ENCODE results near the gene IL33. TPM values are rescaled to one million over a fixed set of nuclear protein-coding genes. Genes with fewer than 3 reads are reported as not detected.
A peak's percentile ranks its signal among the peaks of the same experiment; 100 is the strongest.

The IL33 gene
- total RNA-seq, 4 donors from 2014 or later = 2.2 to 25.1 (median 6.3) TPM

DNA sequence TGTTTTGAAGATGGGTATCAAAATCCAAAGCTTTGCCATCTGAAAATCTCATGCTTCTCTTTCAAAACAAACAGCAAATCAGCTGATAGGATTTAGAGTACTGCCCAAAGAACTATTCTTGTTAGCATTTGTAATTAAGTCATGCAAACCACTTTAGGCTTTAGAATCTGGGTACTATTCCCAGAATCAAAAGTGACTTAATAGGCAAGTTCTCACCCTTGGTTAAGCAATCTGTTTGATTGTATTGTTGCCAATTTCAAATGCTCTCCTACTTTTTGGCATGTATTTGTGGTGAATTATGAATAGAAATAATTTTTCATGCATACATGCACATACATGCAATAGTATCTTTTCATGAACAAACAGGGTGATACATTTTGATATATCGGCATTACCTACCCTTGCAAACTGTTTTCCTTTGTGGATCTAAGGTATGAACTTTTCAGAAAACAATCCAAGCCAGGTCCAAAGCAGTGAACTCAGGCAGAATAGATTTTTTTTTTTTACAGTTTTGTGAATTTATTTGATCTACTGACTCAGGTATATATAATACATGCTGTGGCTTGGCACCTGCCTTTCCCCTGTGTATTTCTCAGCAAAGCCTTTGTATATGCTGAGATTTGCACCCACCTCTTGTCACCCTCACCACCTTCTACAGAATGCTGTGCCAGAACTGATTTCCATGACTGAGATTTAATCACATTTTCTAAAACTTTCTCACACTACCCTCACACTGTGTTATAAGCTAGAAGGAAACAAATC, 9.0 kb downstream of the IL33 start:
- intact Hi-C loops (cut with DNase I; ENCODE audit: low total_unique reads) (loop anchor here (5.0 kb wide), 1 partner anchor 628 kb away; no protein-coding TSS in a partner anchor), in situ Hi-C loops (cut with MboI; ENCODE audit: low pct_ligation_motif_present in 1 of 4, low pct_unique_long_range_greater_than_20kb in 1 of 4, low sequenced_read_pairs in 3 of 4) (no loop called here)
- no peaks in the 10 kb centered on the region for H3K27me3 ChIP-seq
- H3K4me3 ChIP-seq = no peak overlapping the region
- H3K27ac ChIP-seq = peak overlapping the region in 1 of 4 donors; percentile 41
- 98 to 100% methylated on average over 1 of the region's 1 CpG for WGBS, 2 donors (ENCODE audit: low coverage in 1 of 2)
- no peaks in the 10 kb centered on the region for H3K9me3 ChIP-seq
- peaks cover 6 to 21% (median 12%) of the 10 kb centered on the region in 4 donors for H3K4me1 ChIP-seq
- H3K36me3 ChIP-seq = no peaks in the 10 kb centered on the region
- DNase-seq = no peak
- TF ChIP-seq POLR2A (IDR thresholded peaks at IDR 0.05) (no peak), POLR2AphosphoS5 (IDR thresholded peaks at IDR 0.05) (no peak), EP300 (IDR thresholded peaks at IDR 0.05; ENCODE audit: low read depth) (no peak)
- TF ChIP-seq, protein P1, sequence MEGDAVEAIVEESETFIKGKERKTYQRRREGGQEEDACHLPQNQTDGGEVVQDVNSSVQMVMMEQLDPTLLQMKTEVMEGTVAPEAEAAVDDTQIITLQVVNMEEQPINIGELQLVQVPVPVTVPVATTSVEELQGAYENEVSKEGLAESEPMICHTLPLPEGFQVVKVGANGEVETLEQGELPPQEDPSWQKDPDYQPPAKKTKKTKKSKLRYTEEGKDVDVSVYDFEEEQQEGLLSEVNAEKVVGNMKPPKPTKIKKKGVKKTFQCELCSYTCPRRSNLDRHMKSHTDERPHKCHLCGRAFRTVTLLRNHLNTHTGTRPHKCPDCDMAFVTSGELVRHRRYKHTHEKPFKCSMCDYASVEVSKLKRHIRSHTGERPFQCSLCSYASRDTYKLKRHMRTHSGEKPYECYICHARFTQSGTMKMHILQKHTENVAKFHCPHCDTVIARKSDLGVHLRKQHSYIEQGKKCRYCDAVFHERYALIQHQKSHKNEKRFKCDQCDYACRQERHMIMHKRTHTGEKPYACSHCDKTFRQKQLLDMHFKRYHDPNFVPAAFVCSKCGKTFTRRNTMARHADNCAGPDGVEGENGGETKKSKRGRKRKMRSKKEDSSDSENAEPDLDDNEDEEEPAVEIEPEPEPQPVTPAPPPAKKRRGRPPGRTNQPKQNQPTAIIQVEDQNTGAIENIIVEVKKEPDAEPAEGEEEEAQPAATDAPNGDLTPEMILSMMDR (IDR thresholded peaks at IDR 0.05) = no peak

DNA sequence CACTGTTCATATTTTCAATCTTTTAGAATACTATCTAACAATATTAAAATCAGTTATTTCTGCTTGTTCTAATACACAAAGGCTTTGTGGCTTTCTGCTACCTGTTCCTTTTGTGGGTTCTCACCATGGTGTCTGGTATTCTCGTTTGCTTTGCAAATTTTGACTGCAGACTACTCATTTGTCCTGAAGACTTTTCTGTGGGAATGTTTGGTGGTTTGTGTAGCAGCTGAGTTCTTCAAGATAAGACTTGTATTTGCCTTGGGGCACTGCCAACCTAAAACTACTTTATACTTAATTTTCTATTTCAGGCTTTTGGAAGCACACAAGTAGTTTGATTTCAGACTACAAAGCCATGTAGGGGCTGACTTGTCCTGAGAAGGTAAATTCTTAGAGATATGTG, 11.1 kb downstream of the IL33 start:
- intact Hi-C loops (cut with DNase I; ENCODE audit: low total_unique reads) (no loop called here), in situ Hi-C loops (cut with MboI; ENCODE audit: low pct_ligation_motif_present in 1 of 4, low pct_unique_long_range_greater_than_20kb in 1 of 4, low sequenced_read_pairs in 3 of 4) (no loop called here)
- Histone ChIP-seq H3K9me3 (no peaks in the 10 kb centered on the region), H3K4me3 (no peak overlapping the region), H3K27me3 (no peaks in the 10 kb centered on the region), H3K36me3 (no peaks in the 10 kb centered on the region), H3K27ac (no peak overlapping the region), H3K4me1 (peaks cover 6 to 31% (median 23%) of the 10 kb centered on the region in 4 donors)
- no peak for DNase-seq
- WGBS, 2 donors (ENCODE audit: low coverage in 1 of 2) = 7 to 11% methylated on average over 1 of the region's 1 CpG
- no peak for TF ChIP-seq POLR2A (IDR thresholded peaks at IDR 0.05)
- TF ChIP-seq, protein P1 (IDR thresholded peaks at IDR 0.05) = no peak
- TF ChIP-seq POLR2AphosphoS5 (IDR thresholded peaks at IDR 0.05) = no peak
- no peak for TF ChIP-seq EP300 (IDR thresholded peaks at IDR 0.05; ENCODE audit: low read depth)

DNA sequence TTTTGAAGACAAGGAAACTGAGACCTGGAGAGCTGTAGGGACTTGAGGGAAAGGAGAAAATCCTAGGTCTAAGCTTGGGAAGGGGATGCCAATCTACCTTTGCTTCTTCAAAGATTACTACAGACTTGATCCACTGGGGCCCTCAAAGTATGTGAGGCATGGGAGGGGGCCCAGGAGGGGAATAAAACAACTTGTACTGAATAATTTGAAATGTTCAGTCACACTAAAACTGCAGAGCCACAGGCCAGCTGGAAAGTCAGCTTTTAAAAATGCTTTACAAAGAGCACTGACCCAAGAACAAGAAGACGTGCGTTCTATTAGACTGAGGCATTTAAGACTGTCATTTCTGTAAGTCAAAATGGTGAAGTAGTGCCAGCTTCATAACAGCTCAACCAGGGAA, 13.6 kb downstream of the IL33 start:
- H3K27ac ChIP-seq = no peak overlapping the region
- 50% methylated on average over 2 of the region's 2 CpGs for WGBS, 2 donors (ENCODE audit: low coverage in 1 of 2)
- intact Hi-C loops (cut with DNase I; ENCODE audit: low total_unique reads) = no loop called here

DNA sequence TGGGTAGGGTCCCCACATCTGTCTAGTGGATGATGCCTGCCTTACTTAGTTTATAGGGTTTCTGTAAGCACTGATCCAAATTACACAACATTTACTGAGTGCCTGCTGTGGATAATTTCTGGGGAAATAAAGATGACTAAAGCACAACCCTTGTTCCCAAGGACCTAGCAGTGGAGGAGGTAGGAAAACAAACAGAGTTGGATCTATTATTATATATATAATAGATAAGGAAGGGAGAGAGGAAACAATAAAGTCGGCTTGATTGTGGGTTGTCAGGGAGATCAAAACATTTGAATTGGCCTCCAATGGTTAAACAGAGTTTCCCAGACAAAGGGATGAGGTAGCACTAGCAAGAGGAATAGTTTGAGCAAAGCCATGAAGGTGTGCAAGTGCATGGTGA, 14.0 kb downstream of the IL33 start:
- Histone ChIP-seq H3K27me3 (no peaks in the 10 kb centered on the region), H3K4me3 (no peak overlapping the region), H3K9me3 (no peaks in the 10 kb centered on the region), H3K36me3 (no peaks in the 10 kb centered on the region), H3K4me1 (peaks cover 6 to 32% (median 23%) of the 10 kb centered on the region in 4 donors), H3K27ac (no peak overlapping the region)
- no peak for DNase-seq
- WGBS, 2 donors (ENCODE audit: low coverage in 1 of 2) = 31 to 33% methylated on average over 1 of the region's 1 CpG
- in situ Hi-C loops (cut with MboI; ENCODE audit: low pct_ligation_motif_present in 1 of 4, low pct_unique_long_range_greater_than_20kb in 1 of 4, low sequenced_read_pairs in 3 of 4) = no loop called here
- intact Hi-C loops (cut with DNase I; ENCODE audit: low total_unique reads) = no loop called here
- TF ChIP-seq EP300 (IDR thresholded peaks at IDR 0.05; ENCODE audit: low read depth) = no peak
- TF ChIP-seq, protein P1 (IDR thresholded peaks at IDR 0.05) = no peak
- TF ChIP-seq POLR2A (IDR thresholded peaks at IDR 0.05) = no peak
- no peak for TF ChIP-seq POLR2AphosphoS5 (IDR thresholded peaks at IDR 0.05)

More for the DNA sequence above, 13.6 kb downstream of the IL33 start:
- no peaks in the 10 kb centered on the region for H3K9me3 ChIP-seq
- DNase-seq = no peak
- H3K36me3 ChIP-seq = no peaks in the 10 kb centered on the region
- TF ChIP-seq POLR2AphosphoS5 (IDR thresholded peaks at IDR 0.05) = no peak
- TF ChIP-seq POLR2A (IDR thresholded peaks at IDR 0.05) = no peak
- no peak for TF ChIP-seq EP300 (IDR thresholded peaks at IDR 0.05; ENCODE audit: low read depth)
- TF ChIP-seq, protein P1 (IDR thresholded peaks at IDR 0.05) = no peak
- in situ Hi-C loops (cut with MboI; ENCODE audit: low pct_ligation_motif_present in 1 of 4, low pct_unique_long_range_greater_than_20kb in 1 of 4, low sequenced_read_pairs in 3 of 4) = no loop called here
- H3K27me3 ChIP-seq = no peaks in the 10 kb centered on the region
- H3K4me3 ChIP-seq = no peak overlapping the region
- peaks cover 6 to 32% (median 23%) of the 10 kb centered on the region in 4 donors for H3K4me1 ChIP-seq
